GM12864 (cell line): Measurements from ENCODE around the gene FAM72D.
"Not testable (repeated sequence)": the region's sequence is repeated elsewhere in the genome, so short reads cannot be mapped to it uniquely, and the experiment has no call there.

Experiments used
- DNase-seq: peaks from one replicate; pipeline ENCODE4 v3.0.0-alpha.2; 2011; ENCODE audit warnings: low read depth
- H3K4me3 ChIP-seq: 2 replicates; pipeline ENCODE4 v1.5.1; 2011; ENCODE audit warnings: mild to moderate bottlenecking, low read depth, low read length, control low read depth

The FAM72D gene

DNA sequence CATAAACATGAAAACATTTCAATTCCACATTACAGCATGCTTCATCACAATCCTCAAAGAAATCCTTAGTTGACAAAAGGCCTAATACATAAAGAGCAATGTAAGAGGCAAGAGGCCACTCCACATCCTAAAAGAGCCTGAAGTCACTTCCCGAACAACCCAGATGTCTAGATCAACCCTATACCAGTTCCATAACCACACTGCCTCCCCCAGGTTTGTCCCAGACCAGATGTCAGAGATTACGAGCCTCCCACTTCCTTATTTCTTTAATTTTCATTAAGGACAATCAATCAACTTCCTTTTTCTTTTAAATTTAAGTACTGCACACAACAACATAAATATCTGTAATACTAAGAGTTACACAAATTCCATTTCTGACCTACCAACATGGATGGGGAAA is 16.0 kb upstream of the FAM72D start:
- DNase-seq, H3K4me3 ChIP-seq: not testable (repeated sequence)

DNA sequence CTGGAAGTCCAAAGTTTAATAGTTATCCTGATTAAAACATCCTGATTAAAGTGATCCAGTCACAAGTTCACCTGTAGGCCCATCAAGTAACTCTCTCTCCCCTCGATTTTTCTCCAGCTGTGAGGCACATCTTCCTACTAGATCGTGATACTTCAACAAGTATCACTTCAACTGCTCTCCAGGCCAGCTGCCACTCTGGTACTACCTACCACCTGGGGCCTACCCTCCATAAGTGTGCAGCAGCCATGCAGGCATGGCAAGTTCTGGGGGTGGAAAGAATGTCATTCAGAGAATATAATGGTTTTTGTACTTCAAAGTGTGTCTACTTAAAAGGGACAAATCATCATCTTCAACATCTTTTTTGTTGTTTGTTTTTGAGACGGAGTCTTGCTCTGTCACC is 15.6 kb upstream of the FAM72D start:
- DNase-seq, H3K4me3 ChIP-seq: not testable (repeated sequence)

DNA sequence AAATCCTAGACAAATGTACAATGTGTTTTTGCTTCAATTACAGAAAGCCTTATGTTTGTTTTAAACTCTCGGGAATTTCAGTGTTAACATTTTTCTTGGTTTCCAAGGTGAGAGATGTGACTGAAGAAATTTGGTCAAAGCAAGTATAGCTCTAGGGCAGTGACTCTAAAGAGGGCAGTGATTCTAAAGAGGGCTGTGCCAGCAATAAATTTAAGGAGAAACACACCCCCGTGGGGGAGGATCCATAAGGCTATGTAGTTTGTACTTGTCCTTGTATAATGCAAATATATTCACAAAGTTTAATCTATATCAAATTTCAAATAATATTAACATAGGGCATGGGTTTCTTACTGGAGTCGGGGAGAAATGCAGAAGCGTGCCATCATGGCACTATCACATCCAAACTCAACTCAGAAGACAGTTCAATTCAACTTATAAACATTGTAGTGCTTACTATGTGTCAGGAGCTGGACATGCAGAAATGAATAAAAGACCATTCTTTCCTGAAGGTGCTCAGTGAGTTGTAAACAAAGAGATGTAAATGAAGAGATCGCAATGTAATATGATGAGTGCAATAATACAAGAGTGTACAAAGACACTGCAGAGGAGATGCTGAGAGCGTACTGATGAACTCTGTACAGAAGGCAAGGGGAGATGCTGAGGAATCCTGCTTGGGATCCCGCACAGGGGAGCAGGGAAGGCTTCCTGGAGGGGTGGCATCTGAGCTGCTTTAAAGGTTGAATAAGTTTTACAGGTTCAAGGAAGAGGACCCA is 13.1 kb upstream of the FAM72D start:
- H3K4me3 ChIP-seq, DNase-seq: not testable (repeated sequence)

DNA sequence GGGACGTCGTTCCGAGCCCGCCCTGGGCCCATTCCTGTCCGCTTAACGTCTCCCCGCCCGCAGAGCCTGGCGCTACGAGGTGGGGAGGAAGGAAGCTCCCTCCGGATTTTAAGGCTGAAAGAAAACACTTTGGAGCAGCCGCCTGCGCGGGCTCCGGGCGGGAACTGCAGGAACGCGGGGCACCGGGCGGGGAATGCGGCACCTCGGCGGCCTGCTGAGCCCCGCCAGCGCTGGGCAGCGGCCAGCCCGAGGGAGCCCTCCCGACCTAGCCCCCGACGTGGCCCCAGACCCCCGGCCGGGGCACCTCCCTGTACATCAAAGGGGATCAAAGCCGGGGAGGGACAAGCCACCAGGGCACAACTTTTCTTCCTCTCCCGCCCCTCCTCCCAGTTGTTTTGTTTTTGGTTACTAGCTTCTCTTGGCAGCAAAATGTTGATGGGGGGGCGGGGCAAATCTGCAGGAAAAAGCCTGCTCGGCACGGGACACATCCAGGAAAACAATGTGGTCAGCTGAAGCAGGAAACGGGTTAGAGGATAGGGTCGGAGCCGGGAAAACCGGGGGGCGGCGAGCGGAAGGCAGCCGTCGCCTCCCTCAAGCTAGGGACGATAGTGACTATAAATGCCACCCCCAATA is 2.1 kb upstream of the FAM72D start:
- not testable (repeated sequence) for DNase-seq
- peak overlapping the region; percentile 51 for H3K4me3 ChIP-seq

DNA sequence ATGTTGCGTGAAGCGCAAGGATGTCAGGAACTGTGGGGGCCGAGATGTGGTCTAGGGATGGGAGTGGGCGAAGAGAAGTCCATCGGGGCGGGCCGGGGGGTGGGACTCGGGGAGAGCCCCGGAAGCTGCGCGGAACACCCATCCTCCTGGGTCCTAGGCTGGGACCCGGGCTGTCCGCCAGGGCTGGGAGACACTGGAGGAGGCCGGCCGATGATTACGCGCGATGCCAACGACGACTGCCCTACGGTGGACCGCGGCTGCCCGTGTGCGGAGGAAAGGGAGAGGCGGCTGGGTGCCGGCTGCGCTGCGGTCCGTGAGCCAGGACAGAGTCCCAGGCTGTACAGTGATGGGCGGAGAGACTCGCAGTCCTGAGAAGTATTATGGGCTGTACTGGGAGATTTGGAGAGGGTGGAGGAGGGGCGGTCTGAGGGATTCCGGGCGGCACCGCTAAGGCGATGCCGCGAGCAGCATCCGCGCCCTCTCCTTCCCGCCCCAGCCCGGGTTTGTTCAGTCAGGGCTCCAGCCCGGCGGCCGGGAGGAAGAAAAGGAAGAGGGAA is 1.0 kb upstream of the FAM72D start:
- peak overlapping the region; percentile 53 for H3K4me3 ChIP-seq
- not testable (repeated sequence) for DNase-seq

DNA sequence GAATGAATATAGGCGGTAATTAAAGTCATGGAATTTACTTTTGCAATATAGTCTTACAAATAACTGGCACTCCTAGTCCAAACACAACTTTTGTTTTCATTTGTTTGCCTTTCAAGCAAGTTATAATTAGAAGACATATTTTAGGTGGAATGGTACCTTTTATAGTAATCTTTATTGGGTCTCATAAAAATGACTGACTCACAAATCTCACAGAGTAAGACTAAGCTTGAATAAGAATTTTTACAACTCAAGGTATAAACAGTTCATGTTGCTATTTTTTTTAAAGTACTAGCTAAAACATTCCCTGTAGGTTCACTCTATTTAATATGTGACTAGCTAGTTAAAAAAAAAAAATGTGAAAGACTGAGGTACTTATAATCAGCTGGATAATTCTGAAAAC is 6.0 kb downstream of the FAM72D start:
- not testable (repeated sequence) for H3K4me3 ChIP-seq, DNase-seq

DNA sequence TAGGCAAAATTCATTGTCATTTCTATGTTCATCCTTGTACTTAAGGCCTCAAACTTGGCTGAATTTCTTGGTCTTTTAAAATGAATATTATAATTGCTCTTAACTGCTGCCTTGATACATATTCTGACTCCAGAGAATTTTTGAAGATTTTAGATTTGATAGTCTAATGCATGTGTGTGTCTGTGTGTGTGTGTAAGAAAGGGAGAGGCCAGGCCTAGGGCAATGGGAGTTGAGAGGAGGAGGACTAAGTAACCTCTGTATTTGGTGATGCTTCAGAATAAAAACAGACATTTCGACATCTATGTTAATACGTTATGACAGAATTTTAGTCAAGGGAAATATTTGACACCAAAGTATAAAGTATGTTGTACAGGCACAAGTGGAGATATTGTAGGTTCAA is 7.5 kb downstream of the FAM72D start:
- DNase-seq, H3K4me3 ChIP-seq: not testable (repeated sequence)

DNA sequence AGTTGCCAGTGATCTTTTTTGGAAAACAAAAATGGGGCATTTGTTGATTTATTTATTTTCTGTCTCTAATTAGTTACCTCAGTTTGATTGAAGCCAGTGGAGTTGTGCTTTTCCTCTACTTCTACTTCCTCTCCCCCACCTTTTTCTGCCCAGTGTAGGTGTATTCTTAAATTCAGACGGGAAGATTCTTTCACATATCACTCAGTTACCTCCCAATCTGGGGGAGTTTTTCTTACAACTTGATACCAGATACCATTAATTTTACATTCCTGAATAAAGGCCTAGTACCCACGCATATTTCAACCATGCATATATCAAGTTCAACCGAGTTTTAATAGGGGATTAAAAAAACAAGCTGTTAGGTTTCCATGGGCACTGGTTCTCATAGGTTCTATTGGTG is 15.9 kb downstream of the FAM72D start:
- DNase-seq, H3K4me3 ChIP-seq: not testable (repeated sequence)

DNA sequence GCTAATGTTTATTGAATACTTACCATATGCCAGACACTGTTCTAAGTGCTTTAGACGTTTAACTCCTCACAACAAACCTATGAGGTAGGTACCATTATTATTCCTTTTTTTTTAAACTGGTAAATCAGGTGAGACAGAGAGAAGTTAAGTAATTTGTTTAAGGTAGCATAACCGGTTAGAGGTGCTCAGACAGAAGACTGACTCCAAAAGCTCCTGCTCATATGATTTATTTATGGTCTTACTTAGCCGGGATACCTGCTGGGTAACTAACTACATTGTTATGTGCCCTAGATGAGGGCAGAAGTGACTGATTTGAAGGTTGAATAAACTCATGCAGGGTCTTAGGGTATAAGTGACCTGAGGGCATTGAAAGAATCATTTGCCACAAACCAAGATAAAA is 16.9 kb downstream of the FAM72D start:
- not testable (repeated sequence) for H3K4me3 ChIP-seq, DNase-seq

DNA sequence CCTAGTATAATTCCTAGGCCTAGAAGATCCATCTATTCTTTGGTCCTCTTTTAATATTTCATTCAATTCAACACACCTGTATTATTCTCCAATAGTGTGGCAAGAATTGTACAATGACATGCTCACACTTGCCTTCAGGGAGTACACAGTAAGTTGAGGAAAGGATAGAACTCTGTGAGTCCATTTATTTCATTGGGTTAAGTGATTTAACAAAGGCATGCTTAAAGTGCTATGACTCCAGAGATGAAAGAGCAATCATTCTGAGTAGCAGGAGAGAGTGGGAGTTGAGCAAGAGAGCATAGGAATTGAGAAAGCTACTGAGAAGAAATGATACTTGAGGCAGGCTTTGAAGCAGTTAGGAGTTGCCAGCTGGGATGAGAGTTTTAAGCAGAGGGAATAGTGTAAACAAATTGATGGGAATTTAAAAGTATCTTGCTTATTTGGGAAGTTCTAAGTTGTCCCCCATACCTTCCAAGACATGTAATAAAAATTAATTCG is 18.8 kb downstream of the FAM72D start:
- H3K4me3 ChIP-seq, DNase-seq: not testable (repeated sequence)

DNA sequence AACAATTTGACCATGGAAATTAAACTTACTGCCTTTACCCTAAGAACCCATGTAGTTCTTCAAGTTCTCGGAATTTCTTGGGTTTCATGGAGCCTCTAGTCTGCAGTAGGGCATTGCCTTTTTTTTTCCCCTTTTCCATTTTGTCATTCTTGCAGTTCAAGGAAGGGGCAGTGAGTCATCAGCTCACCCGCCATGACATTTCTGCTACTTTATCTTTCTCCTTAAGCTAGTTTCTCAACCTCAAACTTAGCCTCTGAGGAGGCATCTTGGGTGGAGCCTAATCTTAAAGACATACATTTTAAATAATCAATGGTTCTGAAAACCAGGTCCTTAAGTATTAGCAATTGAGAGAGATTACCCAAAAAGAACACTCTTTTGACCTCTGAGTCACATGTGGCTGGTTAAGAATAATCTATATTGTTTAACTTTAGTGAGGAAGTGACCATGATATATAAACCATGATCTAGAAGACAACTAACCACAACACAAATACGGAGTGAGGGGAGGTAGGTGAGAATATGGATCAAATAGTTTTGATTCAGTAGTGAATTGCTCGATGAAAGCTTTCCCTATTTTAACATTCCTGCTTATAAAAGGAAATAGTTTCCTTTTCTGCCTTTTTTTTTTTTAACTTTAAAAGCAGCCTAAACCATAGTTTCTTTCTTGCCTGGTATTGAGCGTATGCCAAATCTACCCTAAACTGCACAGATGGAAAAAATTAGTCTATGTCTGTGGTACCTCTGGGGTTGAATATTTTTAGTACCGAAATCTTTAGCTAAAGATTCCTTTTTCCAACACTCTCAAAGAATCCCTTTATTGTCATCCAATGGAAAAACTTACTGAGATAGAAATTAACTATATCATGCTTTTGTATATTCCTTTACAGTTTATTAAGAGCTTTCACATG is 20.1 kb downstream of the FAM72D start:
- H3K4me3 ChIP-seq, DNase-seq: not testable (repeated sequence)

DNA sequence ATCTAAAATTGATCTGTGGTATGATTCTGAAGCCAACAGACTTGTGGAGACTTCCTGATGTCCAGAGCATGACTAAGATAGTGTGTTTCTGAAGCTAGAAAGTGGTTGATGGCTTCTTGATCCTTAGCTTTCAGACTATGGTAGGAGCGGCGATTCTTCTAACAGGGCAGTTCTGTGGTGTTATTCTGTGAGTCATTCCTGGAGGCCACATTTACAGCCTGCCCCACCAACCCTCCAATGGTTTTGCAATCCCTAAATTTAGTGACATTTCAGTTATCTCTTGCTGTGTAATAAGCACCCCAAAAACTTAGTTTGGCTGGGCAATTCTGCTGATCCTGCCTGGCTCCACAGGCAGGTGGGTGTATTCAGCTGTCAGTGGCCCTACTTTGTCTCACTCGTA is 24.1 kb downstream of the FAM72D start:
- not testable (repeated sequence) for H3K4me3 ChIP-seq, DNase-seq

DNA sequence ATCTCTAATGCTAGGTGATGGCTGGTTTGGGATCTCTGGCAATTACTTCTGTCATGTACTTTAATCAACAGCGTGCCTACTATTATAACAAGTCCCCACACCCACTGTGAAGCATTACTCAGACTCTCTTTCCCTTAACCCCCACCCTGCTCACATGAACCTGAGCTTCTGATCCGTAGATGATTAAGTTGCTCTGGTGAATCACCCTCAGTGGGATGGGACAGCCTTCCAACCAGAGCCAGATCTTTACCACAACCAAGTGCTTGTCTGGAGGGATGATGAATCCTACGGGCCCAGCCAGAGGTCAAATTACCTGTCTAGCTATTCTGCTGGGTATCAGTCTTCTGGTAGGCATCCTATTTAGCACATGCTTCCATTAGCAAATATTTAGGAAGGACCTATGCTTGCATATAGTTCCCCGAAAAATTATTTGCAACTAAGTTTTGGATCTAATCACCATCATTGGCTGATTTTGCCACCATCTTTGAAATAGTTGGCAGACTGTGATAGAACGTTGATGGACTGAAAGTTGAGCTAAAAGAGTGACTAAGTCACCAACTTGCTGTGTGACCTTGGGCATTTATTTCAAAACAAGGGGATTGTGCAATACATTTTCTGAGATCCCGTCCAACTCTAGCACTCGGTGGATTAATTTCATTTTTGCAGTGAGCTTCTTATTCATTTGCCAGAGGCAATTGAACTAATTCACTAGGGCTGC is 26.7 kb downstream of the FAM72D start:
- H3K4me3 ChIP-seq, DNase-seq: not testable (repeated sequence)

DNA sequence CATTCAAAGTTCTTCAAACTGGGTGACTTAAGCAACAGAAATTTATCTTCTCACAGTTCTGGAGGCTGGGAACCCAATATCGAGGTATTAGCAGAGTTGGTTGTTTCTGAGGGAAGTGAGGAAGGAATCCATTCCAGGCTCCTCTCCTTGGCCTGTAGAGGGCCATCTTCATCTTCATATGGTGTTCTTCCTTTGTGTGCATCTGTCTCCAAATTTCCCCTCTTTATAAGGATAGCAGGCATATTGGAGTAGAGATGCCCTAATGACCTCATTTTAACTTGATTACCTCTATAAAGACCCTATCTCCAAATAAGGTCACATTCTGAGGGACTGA is 27.3 kb downstream of the FAM72D start:
- DNase-seq = not testable (repeated sequence)

DNA sequence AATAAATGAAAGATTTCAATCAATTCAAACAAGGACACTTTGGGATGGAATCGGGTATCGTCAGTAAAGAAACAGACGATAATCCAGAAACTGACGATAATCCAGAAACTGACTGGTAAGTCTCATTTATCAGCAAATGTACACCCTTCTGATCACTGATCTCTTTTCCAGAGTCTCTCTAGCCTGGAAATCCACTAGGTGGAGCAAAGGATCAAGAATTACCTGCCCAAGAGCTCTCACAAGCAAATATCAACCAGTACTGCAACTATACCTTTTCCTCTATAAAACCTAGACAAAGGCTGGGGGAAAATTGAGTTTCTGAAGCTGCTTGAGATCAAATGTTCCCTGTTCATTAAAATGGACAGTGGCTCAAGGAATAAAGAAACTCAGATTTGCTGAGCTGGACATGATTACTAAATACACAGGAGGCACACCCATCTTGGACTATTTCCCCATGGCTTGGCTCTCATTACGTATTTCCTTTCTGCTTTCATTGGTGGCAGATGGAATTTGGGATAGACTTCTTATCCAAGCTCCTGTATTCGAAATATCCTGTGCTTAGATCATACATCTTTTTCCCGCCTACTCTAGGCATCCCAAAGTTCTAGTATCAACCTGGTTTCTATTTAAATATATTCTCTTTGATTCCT is 28.3 kb downstream of the FAM72D start:
- DNase-seq, H3K4me3 ChIP-seq: not testable (repeated sequence)

More for the DNA sequence above, 27.3 kb downstream of the FAM72D start:
- H3K4me3 ChIP-seq = not testable (repeated sequence)

DNA sequence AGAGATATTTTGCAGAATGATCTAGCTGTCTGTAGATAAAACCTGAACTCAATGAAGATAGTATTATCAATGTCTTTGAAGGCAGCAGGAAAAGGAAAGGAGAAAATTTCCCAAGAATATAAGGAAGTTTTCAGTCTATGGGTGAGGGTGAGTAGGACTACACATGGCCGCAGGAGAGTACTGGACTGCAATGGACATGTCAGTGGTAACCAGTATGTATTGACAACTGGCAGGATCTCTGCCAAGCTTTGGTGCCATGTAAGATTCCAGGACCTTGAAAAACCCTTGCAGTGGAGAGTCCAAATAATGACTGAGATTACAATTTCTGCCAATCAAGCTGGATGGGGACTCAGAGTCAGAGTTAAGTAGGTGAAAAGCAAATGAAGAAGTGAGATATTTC is 29.3 kb downstream of the FAM72D start:
- not testable (repeated sequence) for H3K4me3 ChIP-seq, DNase-seq

DNA sequence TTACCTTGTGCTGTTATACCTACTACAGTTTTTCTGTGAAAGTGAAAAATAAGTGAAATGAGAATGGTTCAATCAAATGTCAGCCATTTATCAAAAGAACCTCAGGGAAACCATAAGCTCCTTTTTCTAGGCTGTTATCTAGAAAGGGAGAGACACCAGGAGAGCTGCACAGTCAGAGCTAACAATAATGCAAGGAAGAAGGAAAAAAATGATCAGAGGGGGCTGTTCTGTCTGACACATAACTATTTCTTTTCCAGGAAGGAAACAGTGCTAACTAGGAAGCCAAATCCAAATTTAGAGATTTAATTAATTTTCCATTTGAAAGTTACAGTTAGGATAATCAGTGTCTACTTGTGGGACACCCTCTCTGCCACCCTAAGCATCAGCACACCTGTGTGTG is 31.4 kb downstream of the FAM72D start:
- H3K4me3 ChIP-seq, DNase-seq: not testable (repeated sequence)
